H1 (cell line): Measurements from ENCODE around the gene NR3C2. TPM values are rescaled to one million over a fixed set of nuclear protein-coding genes. Genes with fewer than 3 reads are reported as not detected.

Experiments used
- CBX8 ChIP-seq: fragments of 300-800, 300-1000 bp; sonication (generic); IDR thresholded peaks from 2 replicates; pipeline ENCODE4 v1.7.1; 2016; ENCODE audit warnings: low read depth, low read length, borderline replicate concordance
- EZH2 ChIP-seq: fragments of 200-600 bp; sonication (generic); IDR thresholded peaks from 2 replicates; pipeline ENCODE4 v1.7.1; 2012; ENCODE audit warnings: low read depth, mild to moderate bottlenecking, moderate library complexity, low read length, inconsistent platforms; ENCODE audit not compliant: severe bottlenecking
- polyA plus RNA-seq, 7 experiments: library from polyadenylated mRNA; depleted of rRNA in 3 of 7; stranded (reverse) in 5 of 7; unstranded in 2 of 7; fragments of >200 nt in 5 of 7; fragments of 200-250 nt in 2 of 7; gene quantifications; 1 replicate in 5 of 7; 2 replicates in 1 of 7; 4 replicates in 1 of 7; pipeline versions ENCODE4 v1.2.1 to v1.2.3, GENCODE V29; 2011 to 2013; ENCODE audit warnings: missing spikeins in 2 of 7, mixed read lengths in 2 of 7
- total RNA-seq: library from RNA; stranded (reverse); fragmentation: NEBNext Ultra II Directional; extraction: Animal tissue kit (Norgen Biotek cat#: 25700); gene quantifications from 2 replicates; pipeline ENCODE4 v1.2.1, GENCODE V29; 2021
- TF ChIP-seq, protein P1 (sequence below): IDR thresholded peaks from 2 replicates; pipeline ENCODE4 v1.6.1; 2011; ENCODE audit warnings: low read depth, mild to moderate bottlenecking, low read length; ENCODE audit not compliant: insufficient read depth
- TF ChIP-seq, protein P2 (sequence below): fragments of 300-600 bp; sonication (generic); IDR thresholded peaks from 2 replicates; pipeline ENCODE4 v1.7.1; 2012; ENCODE audit warnings: low read length, moderate library complexity, mild to moderate bottlenecking, inconsistent platforms; ENCODE audit not compliant: insufficient replicate concordance

The NR3C2 gene
- total and polyA plus RNA-seq, 2 of the 8 experiments (the other 6 are each of a cell fraction or from before 2014, with no cell fraction given): 0.80 to 3.9 TPM

- no peak for TF ChIP-seq CBX8
- TF ChIP-seq, protein P1, sequence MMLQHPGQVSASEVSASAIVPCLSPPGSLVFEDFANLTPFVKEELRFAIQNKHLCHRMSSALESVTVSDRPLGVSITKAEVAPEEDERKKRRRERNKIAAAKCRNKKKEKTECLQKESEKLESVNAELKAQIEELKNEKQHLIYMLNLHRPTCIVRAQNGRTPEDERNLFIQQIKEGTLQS: no peak
- TF ChIP-seq EZH2: no peak
- TF ChIP-seq, protein P2, sequence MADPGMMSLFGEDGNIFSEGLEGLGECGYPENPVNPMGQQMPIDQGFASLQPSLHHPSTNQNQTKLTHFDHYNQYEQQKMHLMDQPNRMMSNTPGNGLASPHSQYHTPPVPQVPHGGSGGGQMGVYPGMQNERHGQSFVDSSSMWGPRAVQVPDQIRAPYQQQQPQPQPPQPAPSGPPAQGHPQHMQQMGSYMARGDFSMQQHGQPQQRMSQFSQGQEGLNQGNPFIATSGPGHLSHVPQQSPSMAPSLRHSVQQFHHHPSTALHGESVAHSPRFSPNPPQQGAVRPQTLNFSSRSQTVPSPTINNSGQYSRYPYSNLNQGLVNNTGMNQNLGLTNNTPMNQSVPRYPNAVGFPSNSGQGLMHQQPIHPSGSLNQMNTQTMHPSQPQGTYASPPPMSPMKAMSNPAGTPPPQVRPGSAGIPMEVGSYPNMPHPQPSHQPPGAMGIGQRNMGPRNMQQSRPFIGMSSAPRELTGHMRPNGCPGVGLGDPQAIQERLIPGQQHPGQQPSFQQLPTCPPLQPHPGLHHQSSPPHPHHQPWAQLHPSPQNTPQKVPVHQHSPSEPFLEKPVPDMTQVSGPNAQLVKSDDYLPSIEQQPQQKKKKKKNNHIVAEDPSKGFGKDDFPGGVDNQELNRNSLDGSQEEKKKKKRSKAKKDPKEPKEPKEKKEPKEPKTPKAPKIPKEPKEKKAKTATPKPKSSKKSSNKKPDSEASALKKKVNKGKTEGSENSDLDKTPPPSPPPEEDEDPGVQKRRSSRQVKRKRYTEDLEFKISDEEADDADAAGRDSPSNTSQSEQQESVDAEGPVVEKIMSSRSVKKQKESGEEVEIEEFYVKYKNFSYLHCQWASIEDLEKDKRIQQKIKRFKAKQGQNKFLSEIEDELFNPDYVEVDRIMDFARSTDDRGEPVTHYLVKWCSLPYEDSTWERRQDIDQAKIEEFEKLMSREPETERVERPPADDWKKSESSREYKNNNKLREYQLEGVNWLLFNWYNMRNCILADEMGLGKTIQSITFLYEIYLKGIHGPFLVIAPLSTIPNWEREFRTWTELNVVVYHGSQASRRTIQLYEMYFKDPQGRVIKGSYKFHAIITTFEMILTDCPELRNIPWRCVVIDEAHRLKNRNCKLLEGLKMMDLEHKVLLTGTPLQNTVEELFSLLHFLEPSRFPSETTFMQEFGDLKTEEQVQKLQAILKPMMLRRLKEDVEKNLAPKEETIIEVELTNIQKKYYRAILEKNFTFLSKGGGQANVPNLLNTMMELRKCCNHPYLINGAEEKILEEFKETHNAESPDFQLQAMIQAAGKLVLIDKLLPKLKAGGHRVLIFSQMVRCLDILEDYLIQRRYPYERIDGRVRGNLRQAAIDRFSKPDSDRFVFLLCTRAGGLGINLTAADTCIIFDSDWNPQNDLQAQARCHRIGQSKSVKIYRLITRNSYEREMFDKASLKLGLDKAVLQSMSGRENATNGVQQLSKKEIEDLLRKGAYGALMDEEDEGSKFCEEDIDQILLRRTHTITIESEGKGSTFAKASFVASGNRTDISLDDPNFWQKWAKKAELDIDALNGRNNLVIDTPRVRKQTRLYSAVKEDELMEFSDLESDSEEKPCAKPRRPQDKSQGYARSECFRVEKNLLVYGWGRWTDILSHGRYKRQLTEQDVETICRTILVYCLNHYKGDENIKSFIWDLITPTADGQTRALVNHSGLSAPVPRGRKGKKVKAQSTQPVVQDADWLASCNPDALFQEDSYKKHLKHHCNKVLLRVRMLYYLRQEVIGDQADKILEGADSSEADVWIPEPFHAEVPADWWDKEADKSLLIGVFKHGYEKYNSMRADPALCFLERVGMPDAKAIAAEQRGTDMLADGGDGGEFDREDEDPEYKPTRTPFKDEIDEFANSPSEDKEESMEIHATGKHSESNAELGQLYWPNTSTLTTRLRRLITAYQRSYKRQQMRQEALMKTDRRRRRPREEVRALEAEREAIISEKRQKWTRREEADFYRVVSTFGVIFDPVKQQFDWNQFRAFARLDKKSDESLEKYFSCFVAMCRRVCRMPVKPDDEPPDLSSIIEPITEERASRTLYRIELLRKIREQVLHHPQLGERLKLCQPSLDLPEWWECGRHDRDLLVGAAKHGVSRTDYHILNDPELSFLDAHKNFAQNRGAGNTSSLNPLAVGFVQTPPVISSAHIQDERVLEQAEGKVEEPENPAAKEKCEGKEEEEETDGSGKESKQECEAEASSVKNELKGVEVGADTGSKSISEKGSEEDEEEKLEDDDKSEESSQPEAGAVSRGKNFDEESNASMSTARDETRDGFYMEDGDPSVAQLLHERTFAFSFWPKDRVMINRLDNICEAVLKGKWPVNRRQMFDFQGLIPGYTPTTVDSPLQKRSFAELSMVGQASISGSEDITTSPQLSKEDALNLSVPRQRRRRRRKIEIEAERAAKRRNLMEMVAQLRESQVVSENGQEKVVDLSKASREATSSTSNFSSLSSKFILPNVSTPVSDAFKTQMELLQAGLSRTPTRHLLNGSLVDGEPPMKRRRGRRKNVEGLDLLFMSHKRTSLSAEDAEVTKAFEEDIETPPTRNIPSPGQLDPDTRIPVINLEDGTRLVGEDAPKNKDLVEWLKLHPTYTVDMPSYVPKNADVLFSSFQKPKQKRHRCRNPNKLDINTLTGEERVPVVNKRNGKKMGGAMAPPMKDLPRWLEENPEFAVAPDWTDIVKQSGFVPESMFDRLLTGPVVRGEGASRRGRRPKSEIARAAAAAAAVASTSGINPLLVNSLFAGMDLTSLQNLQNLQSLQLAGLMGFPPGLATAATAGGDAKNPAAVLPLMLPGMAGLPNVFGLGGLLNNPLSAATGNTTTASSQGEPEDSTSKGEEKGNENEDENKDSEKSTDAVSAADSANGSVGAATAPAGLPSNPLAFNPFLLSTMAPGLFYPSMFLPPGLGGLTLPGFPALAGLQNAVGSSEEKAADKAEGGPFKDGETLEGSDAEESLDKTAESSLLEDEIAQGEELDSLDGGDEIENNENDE: no peak
- TF ChIP-seq, all 59 proteins: peak for 0
Measured at GRCh38 chr4:148081745-148082144, 360.5 kb downstream of the NR3C2 start (continued).
